ENCODE measurements around the gene VTI1A. TPM values are rescaled to one million over a fixed set of nuclear protein-coding genes. Genes with fewer than 3 reads are reported as not detected.

The VTI1A gene
- total RNA-seq, 6 donors from 2014 or later = 29.5 to 247 (median 43.0) TPM

GRCh38 chr10:112838784-112839481, 391.9 kb downstream of the VTI1A start:
- no peaks in the 10 kb centered on the region for H3K9me3 ChIP-seq
- H3K4me3 ChIP-seq = no peak overlapping the region
- 79 to 89% methylated on average over 12 to 15 of the region's 15 CpGs for WGBS, 2 donors
- TF ChIP-seq POLR2A (IDR thresholded peaks at IDR 0.05) (no peak), POLR2AphosphoS5 (IDR thresholded peaks at IDR 0.05) (no peak), CTCF (IDR thresholded peaks at IDR 0.05) (no peak), EP300 (IDR thresholded peaks at IDR 0.05) (no peak)
- H3K27ac ChIP-seq = no peak overlapping the region
- peak in 1 of 2 donors; percentile 32 for DNase-seq
- no peaks in the 10 kb centered on the region for H3K27me3 ChIP-seq
- H3K4me1 ChIP-seq = peaks cover 3 to 19% (median 11%) of the 10 kb centered on the region in 4 donors
- ATAC-seq (ENCODE audit: low FRiP score in 2 of 2) = no peak
- no peaks in the 10 kb centered on the region for H3K36me3 ChIP-seq

- H3K9me3 ChIP-seq = no peaks in the 10 kb centered on the region
- peaks cover 0 to 9% (median 3%) of the 10 kb centered on the region in 4 donors for H3K4me1 ChIP-seq
- H3K4me3 ChIP-seq = no peak overlapping the region
- H3K27me3 ChIP-seq = no peaks in the 10 kb centered on the region
- no peak for DNase-seq
- no peak for ATAC-seq (ENCODE audit: low FRiP score in 2 of 2)
- H3K36me3 ChIP-seq = no peaks in the 10 kb centered on the region
- WGBS, 2 donors = 89 to 93% methylated on average over 5 of the region's 5 CpGs
- H3K27ac ChIP-seq = no peak overlapping the region
- no peak for TF ChIP-seq CTCF (IDR thresholded peaks at IDR 0.05)
- TF ChIP-seq POLR2A (IDR thresholded peaks at IDR 0.05) = no peak
- TF ChIP-seq EP300 (IDR thresholded peaks at IDR 0.05) = no peak
- TF ChIP-seq POLR2AphosphoS5 (IDR thresholded peaks at IDR 0.05) = no peak
Measured at GRCh38 chr10:112839928-112840654, 393.1 kb downstream of the VTI1A start.

- Histone ChIP-seq H3K27ac (no peak overlapping the region), H3K4me1 (no peaks in the 10 kb centered on the region), H3K9me3 (peaks cover 0 to 1% (median 0%) of the 10 kb centered on the region in 4 donors), H3K4me3 (no peak overlapping the region), H3K27me3 (no peaks in the 10 kb centered on the region), H3K36me3 (no peaks in the 10 kb centered on the region)
- TF ChIP-seq POLR2A (IDR thresholded peaks at IDR 0.05) = no peak
- 95 to 100% methylated on average over 7 of the region's 7 CpGs for WGBS, 2 donors
- DNase-seq (no peak), ATAC-seq (ENCODE audit: low FRiP score in 2 of 2) (no peak)
Measured at GRCh38 chr10:112841549-112841948, 394.5 kb downstream of the VTI1A start.

- ATAC-seq (ENCODE audit: low FRiP score in 2 of 2) = no peak
- Histone ChIP-seq H3K27ac (no peak overlapping the region), H3K9me3 (peaks cover 8 to 15% (median 11%) of the 10 kb centered on the region in 4 donors), H3K4me3 (no peak overlapping the region), H3K4me1 (no peaks in the 10 kb centered on the region), H3K36me3 (no peaks in the 10 kb centered on the region), H3K27me3 (no peaks in the 10 kb centered on the region)
- no peak for DNase-seq
- TF ChIP-seq EP300 (IDR thresholded peaks at IDR 0.05) (no peak), CTCF (IDR thresholded peaks at IDR 0.05) (no peak), POLR2AphosphoS5 (IDR thresholded peaks at IDR 0.05) (no peak), POLR2A (IDR thresholded peaks at IDR 0.05) (no peak)
- 60 to 77% methylated on average over 3 of the region's 3 CpGs for WGBS, 2 donors
Measured at GRCh38 chr10:112842832-112843360, 395.9 kb downstream of the VTI1A start.

GRCh38 chr10:112843623-112844022, 396.6 kb downstream of the VTI1A start:
- H3K27ac ChIP-seq = no peak overlapping the region
- no peaks in the 10 kb centered on the region for H3K36me3 ChIP-seq
- H3K4me1 ChIP-seq = no peaks in the 10 kb centered on the region
- TF ChIP-seq CTCF (IDR thresholded peaks at IDR 0.05) (no peak), POLR2A (IDR thresholded peaks at IDR 0.05) (no peak), POLR2AphosphoS5 (IDR thresholded peaks at IDR 0.05) (no peak), EP300 (IDR thresholded peaks at IDR 0.05) (no peak)
- H3K4me3 ChIP-seq = no peak overlapping the region
- no peaks in the 10 kb centered on the region for H3K27me3 ChIP-seq
- DNase-seq (no peak), ATAC-seq (ENCODE audit: low FRiP score in 2 of 2) (no peak)
- H3K9me3 ChIP-seq = peaks cover 11 to 20% (median 12%) of the 10 kb centered on the region in 4 donors
- 57 to 61% methylated on average over 3 of the region's 3 CpGs for WGBS, 2 donors

Data from upper lobe of left lung (tissue), 6 donors.